Keratinocyte (primary cell): Measurements from ENCODE around the gene SLC6A5.
A peak's percentile ranks its signal among the peaks of the same experiment; 100 is the strongest.

ENCODE experiments used
- EZH2 ChIP-seq: IDR thresholded peaks from one replicate; pipeline ENCODE4 v1.6.1; 2012; ENCODE audit warnings: inconsistent platforms, mild to moderate bottlenecking, low read length, moderate library complexity
- TF ChIP-seq, protein P1 (sequence below), 3 experiments: IDR thresholded peaks in 1 of 3; conservative IDR thresholded peaks in 1 of 3; optimal IDR thresholded peaks in 1 of 3; 2 replicates in 2 of 3; 3 replicates in 1 of 3; pipeline versions ENCODE3 to v1.5.1; 2011; ENCODE audit warnings: low read length in 3 of 3, mild to moderate bottlenecking in 3 of 3, moderate library complexity in 2 of 3, control low read depth in 1 of 3, inconsistent platforms in 1 of 3; ENCODE audit not compliant: insufficient read depth in 2 of 3; ENCODE audit errors: extremely low read depth in 1 of 3

DNA sequence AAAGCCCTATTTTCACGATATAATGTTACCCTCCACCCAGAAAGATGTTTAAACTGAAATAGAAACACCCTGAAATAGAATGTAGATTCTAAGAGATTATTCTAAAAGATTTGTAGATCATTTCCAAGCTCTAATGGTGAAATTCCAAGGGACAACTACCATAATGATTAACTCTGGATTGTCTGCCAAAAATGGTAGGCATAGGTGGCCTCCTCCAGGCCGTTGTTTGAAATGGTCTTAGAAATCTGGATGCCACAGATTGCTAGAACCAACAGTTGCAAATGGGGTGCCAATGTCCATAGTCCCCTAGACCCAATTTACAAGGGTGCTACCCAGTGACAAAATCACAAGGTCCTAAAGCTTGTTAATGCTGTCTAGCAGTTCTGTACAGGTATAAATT is 6.7 kb upstream of the SLC6A5 start:
- TF ChIP-seq EZH2: no peak
- TF ChIP-seq, protein P1, sequence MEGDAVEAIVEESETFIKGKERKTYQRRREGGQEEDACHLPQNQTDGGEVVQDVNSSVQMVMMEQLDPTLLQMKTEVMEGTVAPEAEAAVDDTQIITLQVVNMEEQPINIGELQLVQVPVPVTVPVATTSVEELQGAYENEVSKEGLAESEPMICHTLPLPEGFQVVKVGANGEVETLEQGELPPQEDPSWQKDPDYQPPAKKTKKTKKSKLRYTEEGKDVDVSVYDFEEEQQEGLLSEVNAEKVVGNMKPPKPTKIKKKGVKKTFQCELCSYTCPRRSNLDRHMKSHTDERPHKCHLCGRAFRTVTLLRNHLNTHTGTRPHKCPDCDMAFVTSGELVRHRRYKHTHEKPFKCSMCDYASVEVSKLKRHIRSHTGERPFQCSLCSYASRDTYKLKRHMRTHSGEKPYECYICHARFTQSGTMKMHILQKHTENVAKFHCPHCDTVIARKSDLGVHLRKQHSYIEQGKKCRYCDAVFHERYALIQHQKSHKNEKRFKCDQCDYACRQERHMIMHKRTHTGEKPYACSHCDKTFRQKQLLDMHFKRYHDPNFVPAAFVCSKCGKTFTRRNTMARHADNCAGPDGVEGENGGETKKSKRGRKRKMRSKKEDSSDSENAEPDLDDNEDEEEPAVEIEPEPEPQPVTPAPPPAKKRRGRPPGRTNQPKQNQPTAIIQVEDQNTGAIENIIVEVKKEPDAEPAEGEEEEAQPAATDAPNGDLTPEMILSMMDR (optimal IDR thresholded peaks at IDR 0.05 in 1 of 3, IDR thresholded peaks at IDR 0.05 in 1 of 3, conservative IDR thresholded peaks at IDR 0.05 in 1 of 3; ENCODE audit: extremely low read depth in 1 of 3, insufficient read depth in 2 of 3, low read length in 3 of 3): peak in 1 of 3 experiments; percentile 3
